NCI-H128 (cell line): ENCODE data around the gene EXOC4.

Experiments
- DNase-seq: peaks from one replicate; lab custom pipeline; 2025; ENCODE audit not compliant: unreplicated experiment; lab: John Stamatoyannopoulos, UW

EXOC4 gene

GRCh38 chr7:133739817-133740216, 486.9 kb downstream of the EXOC4 start:
- DNase-seq: no peak

GRCh38 chr7:133741078-133741477, 488.2 kb downstream of the EXOC4 start:
- no peak for DNase-seq

- DNase-seq: no peak
These were observed 488.8 kb downstream of the EXOC4 start for GRCh38 chr7:133741703-133742102.

DNA sequence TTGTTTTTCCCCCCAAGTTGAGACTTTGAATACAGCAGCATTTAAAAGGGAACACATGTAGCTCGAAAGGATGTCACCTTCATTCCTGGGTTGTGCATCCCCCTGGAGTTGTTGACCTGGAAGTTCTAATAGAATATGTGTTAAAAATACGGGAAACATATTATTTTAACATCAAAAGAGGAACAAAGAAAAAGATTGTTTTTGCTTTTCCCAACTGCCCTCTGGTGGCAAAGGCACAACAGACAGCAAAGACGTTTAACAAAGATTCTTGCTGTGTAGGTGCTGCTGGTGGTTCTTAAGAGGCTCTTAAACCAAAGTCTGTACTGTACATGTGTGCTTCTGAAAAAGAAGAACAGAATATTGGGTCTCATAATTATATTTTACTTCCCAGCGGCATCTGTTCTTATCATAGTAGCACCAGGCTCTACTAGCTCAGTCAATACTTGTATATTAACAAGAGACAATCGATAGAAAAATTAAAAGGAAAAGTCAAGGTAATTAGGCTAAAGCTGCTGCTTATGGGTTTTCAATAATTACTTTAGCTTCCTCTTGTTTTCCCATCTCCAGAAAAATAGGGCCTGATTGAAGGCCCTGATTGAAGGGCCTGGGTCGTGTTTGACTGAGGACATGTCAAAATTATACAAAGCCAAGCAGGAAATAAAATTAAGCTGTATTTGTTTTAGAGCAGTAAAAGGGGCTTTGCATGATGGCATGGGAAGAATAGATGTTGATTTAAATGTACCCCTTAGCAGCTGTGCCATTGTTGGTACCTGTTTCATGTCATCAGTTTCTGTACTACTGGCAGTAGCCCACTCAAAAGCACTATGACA, 490.0 kb downstream of the EXOC4 start:
- DNase-seq: no peak

GRCh38 chr7:133744451-133744850, 491.6 kb downstream of the EXOC4 start:
- no peak for DNase-seq

GRCh38 chr7:133746305-133746704, 493.4 kb downstream of the EXOC4 start:
- no peak for DNase-seq

DNA sequence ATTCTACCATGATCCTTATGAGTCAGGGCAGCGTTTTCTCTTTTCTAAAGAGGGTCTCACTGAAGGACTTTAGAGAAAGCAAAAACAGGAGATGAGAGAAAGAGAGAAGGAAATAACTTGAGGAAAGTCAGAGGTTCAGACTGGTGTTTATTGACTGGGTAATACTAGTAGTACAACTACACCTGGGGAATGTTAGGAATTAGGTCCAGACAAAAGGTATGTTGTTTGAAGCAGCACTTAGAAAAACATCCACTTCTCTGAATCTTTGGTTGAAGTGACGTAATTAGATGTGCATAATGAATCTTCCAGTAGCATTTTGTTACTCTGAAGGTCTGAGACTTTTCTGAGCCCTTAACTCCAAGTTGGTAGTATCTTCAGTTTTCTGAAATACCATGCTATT, 494.0 kb downstream of the EXOC4 start:
- DNase-seq: no peak

DNA sequence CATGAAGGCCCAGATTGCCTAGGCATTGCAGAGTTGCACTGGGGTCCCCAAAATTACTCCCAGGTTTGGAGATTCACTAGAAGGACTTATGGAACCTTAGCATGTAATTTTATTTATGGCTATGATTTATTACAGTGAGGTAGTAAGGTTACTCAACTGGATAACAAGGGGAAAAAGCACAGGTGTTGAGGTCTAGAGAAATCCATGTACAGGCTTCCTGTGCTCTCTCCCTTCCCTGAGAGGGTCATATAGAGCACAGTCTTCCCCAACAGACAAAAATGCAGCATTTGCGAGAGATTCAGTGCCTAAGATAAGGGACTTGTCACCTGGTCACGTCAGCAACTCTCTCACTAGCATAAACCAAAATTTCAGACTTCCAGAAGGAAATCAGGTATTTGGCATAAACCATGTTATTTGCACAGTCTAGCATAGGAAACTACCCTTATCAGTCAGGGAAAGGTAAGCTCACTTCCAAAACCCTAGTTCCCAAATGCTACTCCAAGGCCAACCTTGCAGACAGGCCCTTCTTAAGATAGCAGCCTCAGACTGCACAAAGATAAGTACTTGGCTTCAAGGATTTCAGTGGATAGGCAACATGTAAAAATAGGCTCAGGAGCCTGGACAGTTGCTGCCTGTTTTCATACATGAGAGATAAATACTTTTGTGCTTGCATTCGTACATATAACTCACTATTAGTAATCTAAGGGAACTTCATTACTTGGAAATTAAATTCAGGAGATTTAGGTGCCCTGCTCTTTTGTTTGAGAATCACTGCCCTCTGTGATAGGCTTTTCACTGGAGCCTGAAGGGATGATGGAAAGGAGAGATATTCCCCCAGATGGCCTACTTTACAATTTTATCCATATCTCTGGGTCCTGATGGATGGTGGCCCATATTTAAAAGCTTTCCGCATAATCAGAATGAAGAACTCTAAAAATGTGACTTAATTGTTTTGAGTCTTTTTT, 495.8 kb downstream of the EXOC4 start:
- no peak for DNase-seq

DNA sequence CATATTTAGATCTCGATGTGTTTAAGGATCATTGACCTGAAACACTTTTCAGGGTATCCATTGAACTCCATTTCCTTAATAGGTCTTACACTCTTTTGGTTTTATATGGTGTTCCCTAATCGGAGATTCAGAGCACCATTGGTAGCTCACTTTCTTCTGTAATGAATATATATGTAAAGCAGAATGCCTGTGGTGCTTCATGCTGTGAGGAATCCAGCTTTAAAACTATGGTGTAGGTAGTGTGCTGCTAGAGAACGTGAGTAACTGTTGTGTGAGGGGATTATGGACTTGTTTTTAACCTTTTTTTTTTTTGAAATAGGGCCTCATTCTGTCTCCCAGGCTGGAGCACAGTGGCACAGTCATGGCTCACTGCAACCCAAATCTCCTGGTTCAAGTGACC, 497.4 kb downstream of the EXOC4 start:
- DNase-seq: no peak

- no peak for DNase-seq
These were observed 498.2 kb downstream of the EXOC4 start for GRCh38 chr7:133751079-133751478.

DNA sequence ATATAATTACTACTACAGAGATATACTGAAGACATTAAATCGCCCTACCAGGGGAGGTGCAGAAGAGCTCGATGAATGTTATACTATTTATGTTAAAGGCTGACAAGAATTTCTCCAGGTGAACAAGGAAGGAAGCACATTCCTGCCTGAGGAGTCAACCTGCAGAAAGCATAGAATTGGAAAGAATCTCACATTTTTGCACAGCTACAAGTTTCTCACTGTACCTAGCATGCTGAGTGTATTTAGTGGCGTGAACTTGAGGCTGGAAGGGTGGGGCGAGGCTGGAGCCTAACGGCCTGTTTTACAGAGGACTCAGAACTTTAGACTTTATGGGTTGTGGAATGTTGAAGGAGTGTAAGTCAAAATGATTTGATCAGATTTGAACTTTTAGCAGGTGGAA, 500.6 kb downstream of the EXOC4 start:
- no peak for DNase-seq

GRCh38 chr7:133754708-133755107, 501.8 kb downstream of the EXOC4 start:
- no peak for DNase-seq

GRCh38 chr7:133755901-133756300, 503.0 kb downstream of the EXOC4 start:
- DNase-seq: no peak

DNA sequence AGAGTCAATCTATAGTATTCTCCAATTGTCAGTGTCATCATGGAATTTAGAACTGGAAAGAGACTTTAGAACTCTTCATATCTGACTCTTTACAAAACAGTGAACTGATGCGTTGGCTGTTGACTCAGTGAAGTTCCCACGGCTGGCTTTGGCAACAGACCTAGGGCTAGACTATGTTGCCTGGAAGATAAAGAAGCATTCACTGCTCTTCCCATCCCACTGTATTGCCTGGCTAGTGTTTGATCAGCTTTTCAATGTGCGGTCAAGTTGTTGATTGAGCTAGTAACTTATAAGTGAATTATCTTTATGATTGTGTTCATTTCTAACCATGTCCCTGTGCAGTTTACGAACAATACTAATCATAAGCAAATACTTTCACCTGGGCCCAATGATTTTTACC, 508.6 kb downstream of the EXOC4 start:
- no peak for DNase-seq

- no peak for DNase-seq
These were observed 510.3 kb downstream of the EXOC4 start for GRCh38 chr7:133763076-133763640.

DNA sequence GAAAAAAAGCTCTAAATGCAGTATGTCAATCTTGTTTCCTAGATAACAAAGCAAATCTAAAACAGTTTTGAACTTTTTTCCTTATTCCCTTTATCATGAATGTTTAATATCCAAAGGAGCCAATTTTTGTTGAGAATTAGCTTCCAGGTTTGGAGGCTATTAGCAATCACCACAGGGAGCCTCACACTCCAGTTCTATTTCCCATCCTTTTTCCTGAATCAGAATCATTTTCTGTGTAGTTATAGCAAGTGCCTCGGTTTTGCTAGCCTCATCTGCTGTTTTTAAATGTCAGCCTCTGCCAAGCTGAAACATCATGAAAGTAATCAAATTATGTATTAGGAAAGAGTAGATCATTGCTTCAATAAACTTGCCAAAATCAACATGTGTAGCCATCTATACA, 516.8 kb downstream of the EXOC4 start:
- no peak for DNase-seq

DNA sequence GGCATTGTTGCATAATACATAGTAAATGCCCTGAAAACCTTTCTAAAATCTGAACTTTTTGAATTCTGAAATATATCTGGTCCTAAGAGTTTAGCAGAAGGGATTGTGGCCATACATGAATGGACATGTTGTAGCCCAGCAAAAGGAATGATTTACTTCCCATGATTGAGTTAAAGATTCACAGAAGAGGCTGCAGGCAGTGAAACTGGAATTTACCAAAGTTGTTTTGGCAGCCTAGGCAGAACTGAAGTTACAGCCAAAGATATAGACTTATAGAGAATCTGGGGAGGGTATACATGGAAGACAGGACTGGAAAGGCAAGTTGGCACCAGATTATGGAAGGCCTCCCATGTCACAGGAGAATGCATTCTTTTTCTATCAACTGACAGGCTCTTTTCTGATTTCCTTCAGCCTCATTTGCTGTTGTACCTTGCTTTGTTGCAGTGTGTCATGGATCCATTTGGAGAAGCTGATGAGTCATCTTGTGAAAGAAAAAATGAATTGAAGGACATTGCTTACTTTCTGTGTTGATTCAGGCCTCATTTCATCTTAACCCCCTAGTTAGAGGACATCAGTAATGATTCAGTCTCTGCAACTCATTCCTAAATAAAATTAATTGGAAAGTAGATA, 518.1 kb downstream of the EXOC4 start:
- DNase-seq: no peak

DNA sequence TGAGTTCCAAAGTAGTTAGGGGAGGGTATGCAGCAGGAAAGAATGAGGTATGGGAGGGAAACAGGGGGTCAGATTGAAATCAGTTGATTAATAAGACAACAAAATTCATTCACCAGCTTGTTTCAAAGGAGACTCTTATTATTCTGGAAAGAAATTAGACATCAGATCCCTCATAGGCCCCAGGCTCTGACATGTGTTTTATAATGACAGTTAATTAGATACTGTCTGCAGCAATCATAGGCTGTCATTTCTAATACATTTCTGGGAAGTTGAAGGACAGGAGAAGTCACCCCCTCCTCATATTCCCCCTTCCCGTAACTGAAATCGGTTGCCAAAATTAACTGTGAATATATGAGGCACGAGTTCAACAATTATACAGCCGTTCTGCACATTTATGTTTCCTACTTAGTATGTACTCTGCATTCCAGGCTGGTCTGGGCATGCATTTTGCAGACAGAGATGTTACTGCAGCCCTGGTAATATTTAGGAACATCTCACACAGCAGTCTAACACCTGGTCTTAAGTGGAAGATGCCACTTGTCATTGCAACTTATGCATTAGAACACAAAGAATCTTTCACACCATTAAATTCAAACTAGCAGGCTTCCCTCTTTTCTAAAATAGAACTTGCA, 519.0 kb downstream of the EXOC4 start:
- no peak for DNase-seq

DNA sequence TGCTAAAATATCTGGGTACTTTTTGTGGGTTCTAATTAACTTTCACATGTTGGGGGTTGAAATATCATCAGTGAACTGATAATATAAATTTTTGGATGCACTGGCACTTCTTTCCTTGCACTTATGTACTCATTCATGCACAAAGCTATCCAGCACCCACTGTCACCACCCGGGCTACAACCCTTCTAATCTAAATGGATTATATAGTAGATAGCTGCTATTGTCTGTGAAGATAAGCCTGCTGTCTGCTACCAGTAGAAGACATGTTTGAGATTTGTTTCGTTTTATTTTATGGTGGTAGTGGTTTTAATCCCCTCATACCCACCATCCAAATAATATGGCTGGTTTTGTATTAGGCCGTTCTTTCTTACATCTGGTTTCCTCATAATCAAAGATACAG, 520.7 kb downstream of the EXOC4 start:
- DNase-seq: no peak

GRCh38 chr7:133775201-133775600, 522.3 kb downstream of the EXOC4 start:
- no peak for DNase-seq

DNA sequence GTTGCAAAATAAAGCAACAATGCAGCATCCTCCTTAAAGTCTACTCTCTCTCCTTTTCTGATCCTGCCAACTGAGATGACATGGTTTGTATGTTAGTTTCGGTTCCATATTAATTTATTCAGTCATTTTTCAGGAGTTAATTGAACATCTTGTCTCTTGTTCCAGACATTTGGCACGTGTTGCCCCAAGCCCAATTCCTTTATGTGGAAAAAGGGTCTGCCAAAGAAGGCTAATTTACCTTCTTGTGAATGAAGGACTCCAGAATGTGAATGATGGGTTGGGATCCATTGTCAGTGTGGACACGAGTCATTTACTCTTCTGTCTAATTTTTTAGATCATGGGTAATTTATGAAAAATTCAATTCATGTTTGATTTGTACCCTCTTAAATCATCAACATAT, 523.4 kb downstream of the EXOC4 start:
- DNase-seq: no peak
